Esophagus squamous epithelium (tissue), 5 donors: ENCODE data around the gene ZNF28. TPM values are rescaled to one million over a fixed set of nuclear protein-coding genes. Genes with fewer than 3 reads are reported as not detected.
"Not testable (repeated sequence)": the region's sequence is repeated elsewhere in the genome, so short reads cannot be mapped to it uniquely, and the experiment has no call there.

Experiments used
- DNase-seq: peaks from one replicate; lab custom pipeline; 2025; lab: John Stamatoyannopoulos, UW
- H3K27ac ChIP-seq, 4 donors: fragments of 200-600 bp; sonication (generic); one replicate each; pipeline ENCODE4 v1.5.1; 2016 to 2019; ENCODE audit warnings: mild to moderate bottlenecking in 1 of 4
- H3K27me3 ChIP-seq, 4 donors: fragments of 200-600 bp; sonication (generic); 1 replicate in 3 of 4; 2 replicates in 1 of 4; pipeline versions ENCODE4 v1.5.1 to v1.6.0; 2017 to 2021; ENCODE audit warnings: antibody characterized with exemption in 1 of 4
- H3K36me3 ChIP-seq, 3 donors: fragments of 200-600 bp; sonication (generic); one replicate each; pipeline ENCODE4 v1.5.1; 2016 to 2019
- H3K4me1 ChIP-seq, 3 donors: fragments of 200-600 bp; sonication (generic); one replicate each; pipeline ENCODE4 v1.5.1; 2017 to 2019
- H3K4me3 ChIP-seq, 4 donors: fragments of 200-600 bp; sonication (generic); 1 replicate in 3 of 4; 2 replicates in 1 of 4; pipeline ENCODE4 v1.5.1; 2016 to 2019; ENCODE audit warnings: mild to moderate bottlenecking in 2 of 4, moderate library complexity in 1 of 4
- H3K9me3 ChIP-seq, 3 donors: fragments of 200-600 bp; sonication (generic); one replicate each; pipeline ENCODE4 v1.5.1; 2016 to 2019
- CTCF ChIP-seq, 6 experiments: fragments of 450-650 bp in 4 of 6; fragments of 200-600 bp in 2 of 6; sonication (generic) in 2 of 6; IDR thresholded peaks; one replicate each; pipeline ENCODE4 v1.5.1; 2016 to 2019; ENCODE audit warnings: antibody characterized with exemption in 6 of 6, mild to moderate bottlenecking in 4 of 6, moderate library complexity in 4 of 6
- POLR2A ChIP-seq, 4 donors: fragments of 450-650 bp; IDR thresholded peaks; one replicate each; pipeline ENCODE4 v1.6.1; 2017; ENCODE audit warnings: antibody characterized with exemption in 4 of 4, mild to moderate bottlenecking in 4 of 4, moderate library complexity in 3 of 4
- WGBS, 2 donors: methylation state at CpG; one replicate each; pipeline ENCODE4 v1.1.5; 2018; 5-methylcytosine and 5-hydroxymethylcytosine counted together
- intact Hi-C: fragments of 100-400 bp; cut with DNase I; formaldehyde crosslinking; loops from one replicate; pipeline ENCODE4 v1.15.0; 2022
- total RNA-seq, 4 donors: library from RNA; depleted of rRNA; stranded (reverse); fragments of >200 nt; gene quantifications; one replicate each; pipeline ENCODE4 v1.1.0, GENCODE V29; 2016
- donor health status: DM: yes; HTN: yes; CAD: no.

ZNF28 gene
- total RNA-seq, 4 donors from 2014 or later = 4.0 to 11.8 (median 9.6) TPM

GRCh38 chr19:52825765-52826164, 4.3 kb upstream of the ZNF28 start:
- no peaks in the 10 kb centered on the region for H3K36me3 ChIP-seq
- WGBS, 2 donors = 92% methylated on average over 5 of the region's 5 CpGs
- no peak overlapping the region for H3K27ac ChIP-seq
- H3K4me1 ChIP-seq = peaks cover 0 to 7% (median 0%) of the 10 kb centered on the region in 3 donors
- H3K4me3 ChIP-seq = no peak overlapping the region
- H3K27me3 ChIP-seq = no peaks in the 10 kb centered on the region
- intact Hi-C loops = no loop called here
- TF ChIP-seq POLR2A (IDR thresholded peaks at IDR 0.05) = no peak
- no peak for TF ChIP-seq CTCF (IDR thresholded peaks at IDR 0.05)
- peaks cover 0 to 6% (median 0%) of the 10 kb centered on the region in 3 donors for H3K9me3 ChIP-seq
- no peak for DNase-seq

GRCh38 chr19:52823676-52824075, 2.2 kb upstream of the ZNF28 start:
- 90 to 92% methylated on average over 12 of the region's 12 CpGs for WGBS, 2 donors
- intact Hi-C loops = no loop called here

GRCh38 chr19:52820472-52821203, 795 bp downstream of the ZNF28 start:
- H3K9me3 ChIP-seq, H3K27me3 ChIP-seq, intact Hi-C loops, DNase-seq: not testable (repeated sequence)
- H3K4me3 ChIP-seq = peak overlapping the region; percentile 42 to 75 (median 65)
- peaks cover 0 to 29% (median 10%) of the 10 kb centered on the region in 3 donors for H3K36me3 ChIP-seq
- 18 to 24% methylated on average over 5 of the region's 19 CpGs for WGBS, 2 donors
- H3K27ac ChIP-seq = peak overlapping the region; percentile 34 to 83 (median 76)
- peaks cover 0 to 13% (median 0%) of the 10 kb centered on the region in 3 donors for H3K4me1 ChIP-seq

More at GRCh38 chr19:52823676-52824075, 2.2 kb upstream of the ZNF28 start:
- TF ChIP-seq POLR2A (IDR thresholded peaks at IDR 0.05) = no peak
- TF ChIP-seq CTCF (IDR thresholded peaks at IDR 0.05) = no peak
- Histone ChIP-seq H3K27ac (no peak overlapping the region), H3K4me3 (no peak overlapping the region), H3K4me1 (peaks cover 0 to 13% (median 0%) of the 10 kb centered on the region in 3 donors), H3K9me3 (no peaks in the 10 kb centered on the region), H3K27me3 (no peaks in the 10 kb centered on the region), H3K36me3 (no peaks in the 10 kb centered on the region)
- no peak for DNase-seq

GRCh38 chr19:52809801-52810200, 11.6 kb downstream of the ZNF28 start:
- TF ChIP-seq POLR2A (IDR thresholded peaks at IDR 0.05) (no peak), CTCF (IDR thresholded peaks at IDR 0.05) (no peak)
- intact Hi-C loops = no loop called here
- WGBS, 2 donors = 95 to 97% methylated on average over 21 to 29 of the region's 32 CpGs
- H3K27me3 ChIP-seq = no peaks in the 10 kb centered on the region
- H3K9me3 ChIP-seq = peaks cover 0 to 56% (median 50%) of the 10 kb centered on the region in 3 donors
- no peaks in the 10 kb centered on the region for H3K4me1 ChIP-seq
- H3K4me3 ChIP-seq = no peak overlapping the region
- no peak for DNase-seq
- H3K36me3 ChIP-seq = peaks cover 5 to 75% (median 24%) of the 10 kb centered on the region in 3 donors
- no peak overlapping the region for H3K27ac ChIP-seq

GRCh38 chr19:52799950-52800640, 21.3 kb downstream of the ZNF28 start:
- 92 to 95% methylated on average over 9 of the region's 9 CpGs for WGBS, 2 donors
- H3K27me3 ChIP-seq, intact Hi-C loops, H3K4me3 ChIP-seq, DNase-seq, H3K4me1 ChIP-seq, H3K27ac ChIP-seq: not testable (repeated sequence)
- Histone ChIP-seq H3K9me3 (peaks cover 0 to 100% (median 86%) of the 10 kb centered on the region in 3 donors), H3K36me3 (peaks cover 18 to 55% (median 23%) of the 10 kb centered on the region in 3 donors)

GRCh38 chr19:52789440-52789839, 32.0 kb downstream of the ZNF28 start:
- no peak overlapping the region for H3K27ac ChIP-seq
- H3K9me3 ChIP-seq = peaks cover 0 to 30% (median 8%) of the 10 kb centered on the region in 3 donors
- peaks cover 0 to 27% (median 4%) of the 10 kb centered on the region in 3 donors for H3K4me1 ChIP-seq
- DNase-seq = no peak
- H3K4me3 ChIP-seq = no peak overlapping the region
- H3K27me3 ChIP-seq = no peaks in the 10 kb centered on the region
- intact Hi-C loops = no loop called here
- TF ChIP-seq POLR2A (IDR thresholded peaks at IDR 0.05) (no peak), CTCF (IDR thresholded peaks at IDR 0.05) (no peak)
- WGBS, 2 donors = 88% methylated on average over 6 of the region's 6 CpGs
- H3K36me3 ChIP-seq = no peaks in the 10 kb centered on the region
